Fibroblast of upper back skin (primary cell): ENCODE data around the gene TBCK.
A peak's percentile ranks its signal among the peaks of the same experiment; 100 is the strongest.
"Not testable (repeated sequence)": the region's sequence is repeated elsewhere in the genome, so short reads cannot be mapped to it uniquely, and the experiment has no call there.

Source experiments
- DNase-seq: peaks from one replicate; pipeline ENCODE4 v3.0.0-alpha.2; 2013

The TBCK gene

DNA sequence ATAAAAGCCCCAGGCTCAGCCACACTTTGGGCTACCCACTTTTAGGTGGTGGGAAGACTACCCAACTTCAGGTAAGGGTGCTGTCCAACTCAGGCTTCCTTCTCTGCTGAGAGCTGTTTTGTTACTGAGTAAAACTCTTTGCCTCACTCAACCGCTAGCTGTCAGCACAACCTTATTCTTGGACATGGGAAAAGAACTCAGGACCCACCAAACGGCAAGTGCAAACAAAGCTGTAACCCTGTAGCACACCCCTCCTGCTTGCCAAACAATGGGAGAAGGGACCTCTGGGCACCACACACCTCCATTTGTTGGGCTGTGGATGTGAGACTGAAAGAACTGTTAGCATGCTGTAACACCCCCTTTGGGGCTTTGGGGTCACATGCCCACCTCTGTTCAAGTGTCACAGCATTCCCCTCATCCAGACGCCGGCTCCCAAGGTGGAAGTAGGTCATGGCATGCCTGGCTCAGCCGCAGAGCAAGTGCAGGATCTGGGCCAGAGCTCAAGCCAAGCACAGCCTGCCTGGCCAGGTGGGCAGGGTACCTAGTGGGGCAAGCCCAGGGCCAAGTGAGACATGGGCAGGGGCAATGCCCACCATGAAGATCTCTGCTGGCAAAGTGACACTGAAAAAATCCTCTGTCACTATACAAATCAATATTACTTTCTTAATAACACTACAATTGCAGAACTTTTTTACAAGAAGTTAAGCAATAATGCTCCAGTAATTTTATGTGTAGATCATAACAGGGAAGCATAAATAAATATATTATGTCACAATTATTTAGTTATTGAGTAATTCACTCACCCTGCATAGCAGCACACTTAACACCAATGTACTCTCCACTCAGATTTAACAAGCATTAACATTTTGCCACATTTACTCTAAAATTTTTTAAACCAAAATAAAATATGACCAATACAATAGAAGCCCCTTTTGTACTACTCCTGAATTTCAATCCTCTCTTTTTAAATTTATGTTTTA is 107.2 kb downstream of the TBCK start:
- DNase-seq = no peak

DNA sequence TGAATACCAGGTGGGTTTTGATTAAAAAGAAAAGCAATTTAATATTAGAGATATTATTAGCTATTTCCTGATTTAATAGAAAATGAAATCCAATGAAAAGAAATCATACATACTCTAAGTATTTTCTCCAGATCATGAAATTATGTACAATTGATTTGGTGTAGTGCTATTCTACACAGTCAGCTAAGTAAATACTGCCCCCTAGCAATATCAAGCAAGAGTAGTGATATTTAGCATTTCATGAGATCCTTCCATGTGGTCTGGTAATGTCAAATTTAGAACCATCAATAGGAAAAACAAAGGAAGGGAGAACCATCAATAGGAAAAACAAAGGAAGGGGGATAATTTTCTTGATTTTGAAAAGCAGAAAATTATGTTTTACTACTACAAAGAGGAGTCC is 114.6 kb downstream of the TBCK start:
- peak; percentile 21 for DNase-seq

GRCh38 chr4:106195435-106195950 is 120.5 kb downstream of the TBCK start:
- no peak for DNase-seq

DNA sequence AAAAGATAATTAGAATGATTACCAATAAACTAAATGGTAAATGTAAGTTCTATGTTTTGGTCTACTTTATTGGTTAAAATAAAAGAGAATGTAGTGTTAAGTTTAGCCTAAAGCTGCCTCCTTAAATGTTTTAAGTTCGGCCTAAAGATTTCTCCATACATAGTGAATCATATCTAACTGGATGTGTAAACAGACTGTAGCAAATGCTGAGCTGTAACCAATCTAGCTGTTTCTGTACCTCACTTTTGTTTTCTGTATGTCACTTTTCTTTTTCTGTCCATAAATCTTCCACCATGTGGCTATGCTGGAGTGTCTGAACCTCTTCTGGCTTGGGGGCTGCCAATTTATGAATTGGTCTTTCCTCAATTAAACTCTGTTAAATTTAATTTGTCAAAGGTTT is 121.2 kb downstream of the TBCK start:
- DNase-seq = no peak

DNA sequence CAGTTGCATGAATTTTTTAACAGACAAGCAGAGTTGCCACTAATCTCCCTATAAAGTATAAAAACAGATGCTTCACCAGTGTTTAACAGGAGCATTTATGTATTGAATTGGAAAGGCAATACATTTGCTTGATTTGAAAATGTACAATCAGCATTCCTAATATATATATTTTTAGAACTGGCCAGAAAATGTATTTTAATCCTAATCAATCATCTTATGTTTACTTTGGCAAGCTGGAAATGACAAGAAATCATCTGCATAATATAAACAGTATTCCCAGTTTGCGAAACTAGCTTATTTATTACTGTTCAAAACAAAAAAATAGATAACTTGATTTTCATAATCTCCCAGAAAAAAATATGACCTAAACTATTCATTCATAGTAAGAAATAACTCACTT is 123.9 kb downstream of the TBCK start:
- DNase-seq = no peak

- DNase-seq = no peak
Observed at GRCh38 chr4:106186201-106186600, 129.8 kb downstream of the TBCK start.

GRCh38 chr4:106183551-106183950 is 132.5 kb downstream of the TBCK start:
- no peak for DNase-seq

DNA sequence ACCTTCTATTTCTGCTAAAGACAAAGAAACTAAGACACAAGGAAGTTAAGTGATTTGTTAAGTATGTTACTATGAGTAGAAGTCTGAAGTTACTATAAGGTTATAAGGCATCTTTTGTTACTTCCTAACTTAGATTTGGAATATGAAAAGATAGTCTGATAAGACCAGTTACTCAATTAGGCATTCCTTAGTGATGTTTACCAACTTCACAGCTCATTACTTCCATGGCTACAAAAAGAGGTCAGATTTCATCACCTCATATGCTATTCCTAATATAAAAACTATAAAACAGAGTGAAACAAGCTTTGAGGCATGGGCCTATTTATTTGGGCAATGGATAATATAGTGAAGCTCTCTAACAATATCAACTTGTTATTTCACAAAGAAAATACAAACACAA is 143.1 kb downstream of the TBCK start:
- DNase-seq = no peak

GRCh38 chr4:106165351-106166010 is 150.5 kb downstream of the TBCK start:
- no peak for DNase-seq

- DNase-seq = no peak
Observed at GRCh38 chr4:106162278-106162677, 153.7 kb downstream of the TBCK start.

GRCh38 chr4:106160560-106160959 is 155.4 kb downstream of the TBCK start:
- DNase-seq = no peak

- DNase-seq = no peak
Observed at GRCh38 chr4:106149911-106150310, 166.1 kb downstream of the TBCK start.

DNA sequence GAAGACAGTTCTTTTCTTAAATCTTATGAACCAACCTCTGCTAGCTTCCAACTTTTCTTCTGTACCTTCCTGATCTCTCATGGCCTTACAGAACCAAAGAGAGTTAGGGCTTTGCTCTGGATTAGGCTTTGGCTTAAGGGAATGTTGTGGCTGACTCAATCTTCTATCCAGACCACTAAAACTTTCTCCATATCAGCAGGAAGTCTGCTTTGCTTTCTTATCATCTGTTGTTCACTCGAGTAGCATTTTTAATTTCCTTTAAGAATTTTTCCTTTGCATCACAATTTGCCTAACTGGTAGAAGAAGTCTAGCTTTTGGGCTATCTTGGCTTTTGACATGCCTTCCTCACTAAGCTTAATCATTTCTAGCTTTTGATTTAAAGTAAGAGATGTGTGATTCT is 167.0 kb downstream of the TBCK start:
- DNase-seq = no peak

- DNase-seq = no peak
Observed at GRCh38 chr4:106142616-106143127, 173.3 kb downstream of the TBCK start.

DNA sequence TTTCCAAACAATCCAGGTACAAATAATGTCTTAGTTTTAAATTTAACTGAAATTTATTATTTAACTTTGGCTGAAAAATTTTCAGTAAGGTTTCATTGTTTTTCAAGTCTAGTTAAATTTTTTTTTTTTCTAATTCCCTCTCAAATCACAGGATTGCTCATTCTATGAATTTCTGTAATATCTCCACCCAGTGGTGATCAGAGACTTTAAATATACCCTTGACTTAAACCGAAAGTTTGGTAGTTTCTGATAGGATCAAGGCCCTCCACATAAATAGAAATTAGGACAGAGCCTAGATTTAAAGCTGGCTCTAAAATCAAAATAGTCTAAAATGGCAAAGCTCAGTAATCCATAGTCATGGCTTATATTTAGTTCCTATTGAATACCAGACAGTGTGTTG is 175.4 kb downstream of the TBCK start:
- no peak for DNase-seq

GRCh38 chr4:106136777-106137331 is 179.2 kb downstream of the TBCK start:
- DNase-seq = no peak

DNA sequence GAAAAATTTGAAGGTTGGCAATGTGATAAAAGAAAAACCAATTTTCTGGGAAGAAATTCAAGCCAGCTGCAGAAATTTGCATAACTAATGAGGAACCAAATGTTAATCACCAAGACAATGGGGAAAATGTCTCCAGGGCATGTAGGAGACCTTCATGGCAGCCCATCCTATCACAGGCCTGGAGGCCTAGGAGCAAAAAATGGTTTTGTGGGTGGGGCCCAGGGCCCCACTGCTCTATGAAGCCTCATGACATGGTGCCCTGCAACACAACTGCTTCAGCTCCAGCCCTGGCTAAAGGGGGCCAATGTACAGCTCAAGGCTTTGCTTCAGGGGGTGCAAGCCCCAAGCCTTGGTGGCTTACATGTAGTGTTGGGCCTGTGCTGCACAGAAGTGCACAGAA is 184.0 kb downstream of the TBCK start:
- DNase-seq = no peak

DNA sequence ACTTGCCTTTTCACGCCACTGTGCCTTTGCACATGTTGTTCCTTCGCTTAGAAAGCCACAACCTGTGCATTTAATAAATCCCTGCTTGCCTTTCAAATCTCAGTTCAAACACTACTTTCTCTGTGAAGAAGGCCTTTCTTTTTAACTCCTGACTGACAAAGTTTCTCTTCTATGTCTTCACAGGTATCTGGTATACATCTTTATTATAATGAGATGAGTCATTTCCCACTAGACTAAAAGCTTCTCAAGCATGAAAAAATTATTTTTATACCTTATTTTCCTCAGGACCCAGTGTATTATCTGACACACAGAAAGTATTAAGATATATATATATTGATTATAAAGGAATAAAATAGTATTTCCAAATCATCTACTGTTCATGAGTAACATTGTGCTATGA is 189.9 kb downstream of the TBCK start:
- no peak for DNase-seq

GRCh38 chr4:106119949-106120555 is 196.0 kb downstream of the TBCK start:
- DNase-seq = not testable (repeated sequence)

- DNase-seq = no peak
Observed at GRCh38 chr4:106116025-106116424, 200.0 kb downstream of the TBCK start.

- no peak for DNase-seq
Observed at GRCh38 chr4:106114270-106114669, 201.7 kb downstream of the TBCK start.

DNA sequence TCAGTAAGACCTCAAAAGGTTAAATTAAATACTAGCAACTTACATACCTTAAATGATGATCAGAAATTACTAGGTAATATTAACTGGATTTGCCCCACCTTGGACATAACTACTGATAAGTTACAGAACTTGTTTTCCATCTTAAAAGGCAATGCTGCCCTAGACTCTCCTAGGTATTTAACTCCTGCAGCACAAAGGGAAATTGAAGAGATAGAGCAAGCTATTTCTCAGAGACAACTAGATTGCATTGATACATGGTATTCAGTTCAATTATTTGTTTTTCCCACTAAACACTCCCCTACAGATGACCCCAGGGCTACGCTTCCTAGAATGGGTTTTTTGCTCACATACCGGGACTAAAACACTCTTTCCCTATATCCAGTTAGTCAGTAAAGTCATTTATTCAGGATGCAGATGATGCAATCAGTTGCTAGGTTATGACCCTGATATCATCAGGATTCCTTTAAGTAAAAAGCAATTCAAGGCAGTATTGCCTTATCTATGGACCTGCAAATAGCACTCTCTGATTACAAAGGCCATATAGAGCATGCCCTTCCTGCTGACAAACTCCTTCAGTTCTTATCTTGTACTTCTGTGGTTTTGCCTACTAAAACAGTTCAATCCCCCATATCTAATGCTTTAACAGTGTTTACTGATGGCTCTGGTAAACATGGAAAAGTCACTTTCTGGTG is 204.1 kb downstream of the TBCK start:
- DNase-seq = not testable (repeated sequence)
